Neuronal stem cell (in vitro differentiated cells): ENCODE data around the gene DNHD1.

Experiments used
- DNase-seq: peaks from one replicate; pipeline ENCODE4 v3.0.0-alpha.2; 2013; ENCODE audit warnings: low spot score
- H2AFZ ChIP-seq: one replicate; pipeline ENCODE4 v1.6.1; 2013; ENCODE audit warnings: mild to moderate bottlenecking, low read length, inconsistent platforms
- H2AK5ac ChIP-seq: 2 replicates; pipeline ENCODE4 v1.6.1; 2013; ENCODE audit warnings: low read depth, mild to moderate bottlenecking, inconsistent platforms, low read length, moderate library complexity, mixed read lengths
- H2BK120ac ChIP-seq: 2 replicates; pipeline ENCODE4 v1.6.1; 2013; ENCODE audit warnings: low read depth, mild to moderate bottlenecking, inconsistent platforms, low read length, moderate library complexity, mixed read lengths
- H2BK12ac ChIP-seq: one replicate; pipeline ENCODE4 v1.6.1; 2013; ENCODE audit warnings: low read length, inconsistent platforms
- H2BK15ac ChIP-seq: 2 replicates; pipeline ENCODE4 v1.6.1; 2013; ENCODE audit warnings: mild to moderate bottlenecking, low read length, inconsistent platforms, mixed read lengths
- H2BK5ac ChIP-seq: one replicate; pipeline ENCODE4 v1.6.1; 2013; ENCODE audit warnings: inconsistent platforms, mild to moderate bottlenecking, low read length, moderate library complexity
- H3K14ac ChIP-seq: one replicate; pipeline ENCODE4 v1.6.1; 2013; ENCODE audit warnings: low read length, inconsistent platforms
- H3K18ac ChIP-seq: 2 replicates; pipeline ENCODE4 v1.6.1; 2013; ENCODE audit warnings: low read length, inconsistent platforms
- H3K23ac ChIP-seq: 2 replicates; pipeline ENCODE4 v1.6.1; 2013; ENCODE audit warnings: low read depth, mild to moderate bottlenecking, mixed read lengths, low read length, inconsistent platforms; ENCODE audit not compliant: poor library complexity
- H3K27ac ChIP-seq: replicated peaks from 3 replicates; pipeline ENCODE4 v1.5.1; 2013; ENCODE audit warnings: low read length, inconsistent platforms
- H3K27me3 ChIP-seq, 3 experiments: 2 replicates each; pipeline ENCODE4 v1.6.1; 2013; ENCODE audit warnings: low read length in 3 of 3, mild to moderate bottlenecking in 2 of 3, inconsistent platforms in 1 of 3, low read depth in 1 of 3, mixed read lengths in 1 of 3, moderate library complexity in 1 of 3; ENCODE audit not compliant: control insufficient read depth in 3 of 3, insufficient read depth in 3 of 3
- H3K36me3 ChIP-seq, 2 donors: replicated peaks in 1 of 2; 2 replicates each; pipeline ENCODE4 v1.6.1; 2013; ENCODE audit warnings: low read length in 2 of 2; ENCODE audit not compliant: control insufficient read depth in 2 of 2, insufficient read depth in 2 of 2
- H3K4ac ChIP-seq: 2 replicates; pipeline ENCODE4 v1.6.1; 2013; ENCODE audit warnings: inconsistent platforms, mild to moderate bottlenecking, low read length, moderate library complexity
- H3K4me1 ChIP-seq, 2 donors: 1 replicate in 1 of 2; 2 replicates in 1 of 2; pipeline ENCODE4 v1.6.1; 2013; ENCODE audit warnings: low read length in 2 of 2, low read depth in 1 of 2; ENCODE audit not compliant: control insufficient read depth in 2 of 2, insufficient read depth in 1 of 2
- H3K4me2 ChIP-seq: one replicate; pipeline ENCODE4 v1.6.1; 2013; ENCODE audit warnings: mild to moderate bottlenecking, low read length, inconsistent platforms; ENCODE audit not compliant: insufficient read depth, poor library complexity, severe bottlenecking
- H3K4me3 ChIP-seq, 2 donors: 2 replicates each; pipeline ENCODE4 v1.5.1; 2013; ENCODE audit warnings: low read length in 2 of 2, mild to moderate bottlenecking in 2 of 2, inconsistent platforms in 1 of 2, moderate library complexity in 1 of 2
- H3K79me1 ChIP-seq: one replicate; pipeline ENCODE4 v1.6.1; 2013; ENCODE audit warnings: low read depth, mild to moderate bottlenecking, inconsistent platforms, low read length, moderate library complexity
- H3K9ac ChIP-seq: one replicate; pipeline ENCODE4 v1.6.1; 2013; ENCODE audit warnings: mild to moderate bottlenecking, low read depth, low read length, inconsistent platforms; ENCODE audit not compliant: poor library complexity
- H3K9me3 ChIP-seq, 2 donors: replicated peaks in 1 of 2; 2 replicates each; pipeline versions ENCODE3 to v1.6.1; 2013; ENCODE audit warnings: low read length in 2 of 2, mild to moderate bottlenecking in 2 of 2, inconsistent platforms in 1 of 2, low read depth in 1 of 2, mixed read lengths in 1 of 2, moderate library complexity in 1 of 2; ENCODE audit not compliant: control insufficient read depth in 2 of 2, insufficient read depth in 1 of 2
- H4K8ac ChIP-seq: one replicate; pipeline ENCODE4 v1.6.1; 2013; ENCODE audit warnings: low read depth, mild to moderate bottlenecking, inconsistent platforms, low read length, moderate library complexity
- H4K91ac ChIP-seq: one replicate; pipeline ENCODE4 v1.6.1; 2013; ENCODE audit warnings: low read length, low read depth, mild to moderate bottlenecking, inconsistent platforms; ENCODE audit not compliant: poor library complexity
- WGBS, 2 donors: extraction: QIAGEN DNeasy Blood & Tissue Kit; methylation state at CpG; one replicate each; pipeline ENCODE4 v1.1.7; 2013; ENCODE audit warnings: missing lambda C conversion rate in 2 of 2, mixed read lengths in 1 of 2; ENCODE audit not compliant: insufficient read length in 2 of 2, insufficient replicate concordance in 1 of 2; ENCODE audit errors: extremely low coverage in 2 of 2; 5-methylcytosine and 5-hydroxymethylcytosine counted together

DNHD1 gene

GRCh38 chr11:6489306-6489705 is 7.8 kb upstream of the DNHD1 start:
- Histone ChIP-seq H3K4ac (no peak overlapping the region), H4K8ac (no peak overlapping the region), H3K9me3 (no peaks in the 10 kb centered on the region), H3K36me3 (peaks cover 13 to 83% of the 10 kb centered on the region in 2 donors), H3K9ac (no peak overlapping the region), H2BK12ac (no peak overlapping the region), H3K4me1 (no peaks in the 10 kb centered on the region), H3K27me3 (no peaks in the 10 kb centered on the region), H2BK15ac (no peak overlapping the region), H2AK5ac (no peak overlapping the region), H3K4me3 (no peak overlapping the region), H3K79me1 (no peaks in the 10 kb centered on the region), H3K27ac (no peak overlapping the region), H3K4me2 (no peak overlapping the region), H2BK120ac (no peak overlapping the region), H2BK5ac (no peak overlapping the region), H3K14ac (no peak overlapping the region), H3K23ac (no peak overlapping the region), H4K91ac (no peak overlapping the region), H3K18ac (no peak overlapping the region), H2AFZ (no peak overlapping the region)
- WGBS, 2 donors: no CpG with 5 or more reads among the region's 4 CpGs
- no peak for DNase-seq

GRCh38 chr11:6498121-6498520 is 1.0 kb downstream of the DNHD1 start:
- Histone ChIP-seq H3K4me2 (no peak overlapping the region), H3K36me3 (peaks cover 14 to 52% of the 10 kb centered on the region in 2 donors), H4K91ac (no peak overlapping the region), H2BK120ac (no peak overlapping the region), H3K9ac (peak overlapping the region; percentile 13), H3K23ac (no peak overlapping the region), H2BK15ac (no peak overlapping the region), H2AK5ac (peak overlapping the region; percentile 47), H3K4me3 (no peak overlapping the region), H2BK5ac (no peak overlapping the region), H3K27me3 (no peaks in the 10 kb centered on the region), H2BK12ac (no peak overlapping the region), H3K4me1 (peaks cover 0 to 2% of the 10 kb centered on the region in 2 donors), H3K9me3 (no peaks in the 10 kb centered on the region), H3K27ac (no peak overlapping the region), H2AFZ (no peak overlapping the region), H3K79me1 (no peaks in the 10 kb centered on the region), H3K14ac (no peak overlapping the region), H3K18ac (no peak overlapping the region), H3K4ac (no peak overlapping the region), H4K8ac (no peak overlapping the region)
- DNase-seq: no peak
- no CpG with 5 or more reads among the region's 7 CpGs for WGBS, 2 donors

GRCh38 chr11:6498544-6498943 is 1.5 kb downstream of the DNHD1 start:
- no CpG with 5 or more reads among the region's 5 CpGs for WGBS, 2 donors
- Histone ChIP-seq H3K36me3 (peaks cover 14 to 53% of the 10 kb centered on the region in 2 donors), H3K18ac (no peak overlapping the region)

GRCh38 chr11:6502382-6502781 is 5.3 kb downstream of the DNHD1 start:
- H3K4me3 ChIP-seq: no peak overlapping the region
- no peaks in the 10 kb centered on the region for H3K79me1 ChIP-seq
- DNase-seq: no peak
- no peak overlapping the region for H3K18ac ChIP-seq
- peaks cover 14 to 45% of the 10 kb centered on the region in 2 donors for H3K36me3 ChIP-seq
- no peak overlapping the region for H3K14ac ChIP-seq
- no peak overlapping the region for H2BK12ac ChIP-seq
- no peak overlapping the region for H3K4ac ChIP-seq
- no peak overlapping the region for H2BK5ac ChIP-seq
- no peak overlapping the region for H3K4me2 ChIP-seq
- no peak overlapping the region for H2BK15ac ChIP-seq
- no CpG with 5 or more reads among the region's 3 CpGs for WGBS, 2 donors
- H3K27ac ChIP-seq: no peak overlapping the region
- no peak overlapping the region for H2BK120ac ChIP-seq
- no peak overlapping the region for H4K8ac ChIP-seq
- no peak overlapping the region for H3K23ac ChIP-seq
- no peak overlapping the region for H2AFZ ChIP-seq
- no peak overlapping the region for H4K91ac ChIP-seq
- no peak overlapping the region for H2AK5ac ChIP-seq
- no peak overlapping the region for H3K9ac ChIP-seq
- no peaks in the 10 kb centered on the region for H3K4me1 ChIP-seq
- H3K27me3 ChIP-seq: no peaks in the 10 kb centered on the region
- no peaks in the 10 kb centered on the region for H3K9me3 ChIP-seq

More at GRCh38 chr11:6498544-6498943, 1.5 kb downstream of the DNHD1 start:
- no peak overlapping the region for H2AFZ ChIP-seq
- H3K4ac ChIP-seq: no peak overlapping the region
- H3K27me3 ChIP-seq: no peaks in the 10 kb centered on the region
- H3K14ac ChIP-seq: no peak overlapping the region
- peaks cover 0 to 2% of the 10 kb centered on the region in 2 donors for H3K4me1 ChIP-seq
- no peak overlapping the region for H3K27ac ChIP-seq
- H2BK5ac ChIP-seq: no peak overlapping the region
- no peak overlapping the region for H2BK15ac ChIP-seq
- H3K9me3 ChIP-seq: no peaks in the 10 kb centered on the region
- H3K79me1 ChIP-seq: no peaks in the 10 kb centered on the region
- no peak overlapping the region for H2BK12ac ChIP-seq
- no peak overlapping the region for H3K4me2 ChIP-seq
- no peak overlapping the region for H2BK120ac ChIP-seq
- no peak overlapping the region for H4K91ac ChIP-seq
- H3K9ac ChIP-seq: no peak overlapping the region
- no peak overlapping the region for H3K23ac ChIP-seq
- peak overlapping the region; percentile 47 for H2AK5ac ChIP-seq
- H3K4me3 ChIP-seq: peak overlapping the region in 1 of 2 donors; percentile 20
- no peak overlapping the region for H4K8ac ChIP-seq
- DNase-seq: no peak
